Activated B cell treated with CpG ODN at 0.5 μM for 24 hours (primary cell): Measurements from ENCODE around the gene CCDC167. TPM values are rescaled to one million over a fixed set of nuclear protein-coding genes. Genes with fewer than 3 reads are reported as not detected.

Source experiments
- ATAC-seq: fragments of 200-7000 bp; cut with Tn5 transposase; one replicate; pipeline ENCODE4 v1.10.0; 2021; ENCODE audit warnings: low read depth, mild to moderate bottlenecking, moderate library complexity
- CTCF ChIA-PET: fragments of 350-600 bp; sonication (Branson Sonifier 250); formaldehyde crosslinking; loops from one replicate; lab custom pipeline; 2021; ENCODE audit warnings: antibody characterized with exemption; lab: Charles Lee
- POLR2A ChIA-PET: fragments of 350-600 bp; sonication (Branson Sonifier 250); formaldehyde crosslinking; loops from one replicate; lab custom pipeline; 2021; ENCODE audit warnings: antibody characterized with exemption; lab: Charles Lee
- DNase-seq: peaks from one replicate; pipeline ENCODE4 v3.0.0; 2022
- H3K27ac Mint-ChIP-seq: one replicate; pipeline ENCODE4 v1.8.0; 2020; ENCODE audit warnings: mixed read lengths
- H3K27me3 Mint-ChIP-seq: one replicate; pipeline ENCODE4 v1.8.0; 2021; ENCODE audit warnings: mixed read lengths
- H3K36me3 Mint-ChIP-seq: one replicate; pipeline ENCODE4 v1.8.0; 2021; ENCODE audit warnings: low read depth, mixed read lengths
- H3K4me1 Mint-ChIP-seq: one replicate; pipeline ENCODE4 v1.8.0; 2021; ENCODE audit warnings: mixed read lengths
- H3K4me3 Mint-ChIP-seq: one replicate; pipeline ENCODE4 v1.8.0; 2020; ENCODE audit warnings: mild to moderate bottlenecking, mixed read lengths
- H3K9me3 Mint-ChIP-seq: one replicate; pipeline ENCODE4 v1.8.0; 2020; ENCODE audit warnings: mixed read lengths
- CTCF ChIP-seq: fragments of 200-600 bp; IDR thresholded peaks from one replicate; pipeline ENCODE4 v1.8.0; 2022; ENCODE audit warnings: antibody characterized with exemption, mild to moderate bottlenecking
- intact Hi-C: fragments of 100-400 bp; cut with micrococcal nuclease; formaldehyde crosslinking; loops from one replicate; pipeline ENCODE4 v1.15.1; 2024
- total RNA-seq: library from RNA; stranded (reverse); gene quantifications from 2 replicates; pipeline ENCODE4 v1.2.3, GENCODE V29; 2022

CCDC167 gene
- total RNA-seq, 1 donor from 2014 or later = 18.4 TPM

DNA sequence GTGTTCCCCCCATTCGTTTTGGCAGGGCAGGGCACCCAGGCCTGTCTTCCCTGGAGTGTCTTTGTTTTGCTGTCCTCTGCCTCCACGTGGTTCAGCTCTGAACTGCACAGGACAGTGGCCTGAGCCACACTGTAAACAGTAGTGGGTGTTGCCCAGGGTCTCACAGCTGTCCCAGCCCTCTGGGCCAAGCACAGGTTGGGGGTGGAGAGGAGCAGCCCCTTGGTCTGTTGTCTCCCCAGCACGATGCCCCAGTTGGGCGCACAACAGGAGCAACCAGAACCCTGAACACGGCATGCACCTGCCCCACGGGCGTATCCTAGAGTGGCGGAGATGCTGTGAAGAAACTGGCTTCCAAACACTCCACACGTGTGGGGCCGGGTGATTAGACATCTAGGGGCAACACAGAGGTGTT lies 14.4 kb downstream of the CCDC167 start:
- peaks cover 36% of the 10 kb centered on the region for H3K36me3 Mint-ChIP-seq
- ATAC-seq (no peak), DNase-seq (no peak)
- no peak overlapping the region for H3K4me3 Mint-ChIP-seq
- TF ChIP-seq CTCF = no peak
- H3K9me3 Mint-ChIP-seq = no peaks in the 10 kb centered on the region
- ChIA-PET CTCF (interaction anchor here (0.7 to 2.3 kb wide), 9 partner anchors 10 to 1087 kb away, joined by 3 to 22 read pairs (median 4); partner anchors contain the start of gene CCDC167), POLR2A (no interaction called here)
- H3K4me1 Mint-ChIP-seq = peaks cover 11% of the 10 kb centered on the region
- no peak overlapping the region for H3K27ac Mint-ChIP-seq
- no peaks in the 10 kb centered on the region for H3K27me3 Mint-ChIP-seq
- intact Hi-C loops = loop anchor here (10.0 kb wide), 1 partner anchor 380 kb away; no protein-coding TSS in a partner anchor

DNA sequence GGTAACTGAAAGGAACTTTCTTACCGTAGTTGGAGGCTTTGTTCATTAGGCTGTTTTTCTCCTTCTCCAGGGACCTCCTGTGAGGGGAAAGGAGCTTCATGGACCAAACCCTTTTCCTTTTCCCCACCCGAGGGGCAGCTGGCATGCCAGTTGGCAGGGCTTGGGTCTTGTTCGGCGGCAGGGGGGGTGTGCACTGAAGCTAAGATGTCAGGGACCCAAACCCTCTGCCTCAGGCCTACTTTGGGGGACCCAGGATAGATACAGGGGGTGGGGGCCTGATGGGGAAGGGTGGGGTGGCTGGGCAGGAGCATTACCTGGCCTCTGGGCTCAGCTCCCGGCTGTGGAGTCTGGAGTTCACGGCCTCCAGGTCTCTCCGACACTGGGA lies 14.9 kb downstream of the CCDC167 start:
- Mint-ChIP-seq H3K27ac (no peak overlapping the region), H3K36me3 (peaks cover 40% of the 10 kb centered on the region)
- POLR2A ChIA-PET = no interaction called here

DNA sequence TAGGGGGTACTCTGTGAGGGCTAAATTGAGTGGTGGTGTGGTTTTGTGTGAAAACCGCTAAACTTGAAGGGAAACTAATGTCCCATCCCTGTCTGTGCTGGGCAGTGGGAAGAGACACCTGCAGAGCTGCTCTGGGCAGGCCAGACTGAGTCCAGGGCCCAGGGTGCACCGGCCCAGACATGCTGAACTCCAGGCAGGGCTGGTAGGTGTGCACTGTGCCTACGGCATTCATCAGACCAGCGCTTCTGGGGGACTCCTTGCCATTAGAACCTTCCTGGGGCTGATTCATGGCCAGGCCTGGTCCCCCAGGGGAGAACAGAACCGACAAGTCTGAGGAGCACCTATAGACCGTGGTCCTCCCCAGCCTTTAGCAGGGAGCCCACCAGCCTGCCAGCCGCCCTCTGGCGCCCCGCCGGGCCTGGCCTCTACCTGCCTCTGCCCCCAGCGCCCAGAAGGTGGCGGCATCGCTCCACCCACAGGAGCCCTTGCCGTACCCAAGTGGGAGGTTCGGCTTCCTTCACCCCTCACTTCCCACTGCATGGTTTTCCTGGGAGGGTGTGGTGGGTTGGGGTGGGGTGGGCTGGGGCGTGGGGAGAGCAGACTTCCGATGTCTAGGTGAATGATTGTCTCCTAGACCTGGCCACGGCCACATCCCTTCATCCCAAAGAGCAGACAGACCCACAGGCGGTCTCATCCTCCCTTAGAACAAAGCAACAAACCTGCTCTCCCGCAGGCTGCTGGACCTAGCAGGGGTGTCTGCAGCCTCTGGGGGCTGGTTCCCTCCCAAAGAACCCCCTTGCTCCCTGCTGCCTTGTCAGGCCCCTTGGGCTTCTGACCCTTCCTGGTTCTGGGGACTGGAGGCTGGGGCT lies 15.5 kb downstream of the CCDC167 start:
- H3K36me3 Mint-ChIP-seq = peaks cover 46% of the 10 kb centered on the region
- peak; percentile 97 for ATAC-seq
- no peak overlapping the region for H3K4me3 Mint-ChIP-seq
- no peaks in the 10 kb centered on the region for H3K9me3 Mint-ChIP-seq
- no peak for TF ChIP-seq CTCF
- ChIA-PET CTCF (interaction anchor here (0.7 to 2.3 kb wide), 9 partner anchors 11 to 1088 kb away, joined by 3 to 22 read pairs (median 4); partner anchors contain the start of gene CCDC167), POLR2A (no interaction called here)
- peak; percentile 72 for DNase-seq
- peaks cover 3% of the 10 kb centered on the region for H3K4me1 Mint-ChIP-seq
- no peak overlapping the region for H3K27ac Mint-ChIP-seq
- intact Hi-C loops = loop anchor here (1.0 to 10.0 kb wide), 8 partner anchors 52 to 1086 kb away; no protein-coding TSS in a partner anchor
- no peaks in the 10 kb centered on the region for H3K27me3 Mint-ChIP-seq

More for the DNA sequence above, 14.9 kb downstream of the CCDC167 start:
- DNase-seq = no peak
- no peak for TF ChIP-seq CTCF
- CTCF ChIA-PET = interaction anchor here (0.7 to 2.3 kb wide), 9 partner anchors 10 to 1088 kb away, joined by 3 to 22 read pairs (median 4); partner anchors contain the start of gene CCDC167
- H3K27me3 Mint-ChIP-seq = no peaks in the 10 kb centered on the region
- intact Hi-C loops = loop anchor here (1.0 to 10.0 kb wide), 8 partner anchors 52 to 1086 kb away; no protein-coding TSS in a partner anchor
- no peaks in the 10 kb centered on the region for H3K9me3 Mint-ChIP-seq
- H3K4me3 Mint-ChIP-seq = no peak overlapping the region
- peaks cover 5% of the 10 kb centered on the region for H3K4me1 Mint-ChIP-seq
- ATAC-seq = no peak

DNA sequence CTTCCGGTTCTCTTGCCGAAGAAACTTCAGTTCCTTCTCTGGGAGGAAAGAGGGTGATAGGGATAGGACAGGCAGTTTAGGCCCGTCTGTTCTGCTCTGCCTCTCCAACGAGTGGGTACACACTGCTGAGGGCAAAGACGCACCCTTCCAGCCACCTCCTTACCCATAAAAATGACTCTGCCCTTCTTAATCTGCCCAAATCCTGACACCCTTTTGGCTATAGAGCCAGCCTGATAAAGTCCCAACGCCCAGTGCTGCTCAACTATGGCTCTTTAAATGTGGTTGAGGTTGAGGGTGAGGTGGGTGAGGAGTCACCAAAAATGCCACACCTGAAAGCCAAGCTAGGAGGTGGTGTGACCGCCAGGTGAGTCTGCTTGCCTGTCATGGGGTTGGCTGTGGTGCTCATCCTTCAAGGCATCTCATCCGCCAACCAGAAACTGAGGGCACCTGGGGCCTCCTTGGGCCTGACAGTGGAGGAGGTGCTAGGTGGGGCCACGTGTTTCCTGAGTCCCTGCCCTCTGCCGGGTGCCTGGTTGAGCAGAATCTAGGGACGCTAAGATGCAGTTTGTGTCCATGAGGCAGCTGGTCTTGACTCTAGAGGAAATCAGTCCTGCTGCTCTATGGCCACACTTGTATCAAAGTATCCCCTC lies 16.3 kb downstream of the CCDC167 start:
- CTCF ChIA-PET = interaction anchor here (1.9 to 2.4 kb wide), 3 partner anchors 82 to 209 kb away, joined by 6 to 22 read pairs (median 7); no protein-coding TSS in a partner anchor
- H3K36me3 Mint-ChIP-seq = peaks cover 51% of the 10 kb centered on the region

More for the DNA sequence above, 16.3 kb downstream of the CCDC167 start:
- TF ChIP-seq CTCF = no peak
- Mint-ChIP-seq H3K27ac (no peak overlapping the region), H3K4me1 (peaks cover 3% of the 10 kb centered on the region), H3K27me3 (no peaks in the 10 kb centered on the region), H3K9me3 (no peaks in the 10 kb centered on the region), H3K4me3 (no peak overlapping the region)
- POLR2A ChIA-PET = no interaction called here
- intact Hi-C loops = loop anchor here (5.0 to 10.0 kb wide), 2 partner anchors 156 to 381 kb away; no protein-coding TSS in a partner anchor
- DNase-seq (no peak), ATAC-seq (no peak)
